RKO (cell line): ENCODE data around the gene RIN1.
A peak's percentile ranks its signal among the peaks of the same experiment; 100 is the strongest.
"Not testable (repeated sequence)": the region's sequence is repeated elsewhere in the genome, so short reads cannot be mapped to it uniquely, and the experiment has no call there.

Source experiments
- DNase-seq: peaks from one replicate; pipeline ENCODE4 v3.0.0-alpha.2; 2016; ENCODE audit warnings: low spot score

RIN1 gene

DNA sequence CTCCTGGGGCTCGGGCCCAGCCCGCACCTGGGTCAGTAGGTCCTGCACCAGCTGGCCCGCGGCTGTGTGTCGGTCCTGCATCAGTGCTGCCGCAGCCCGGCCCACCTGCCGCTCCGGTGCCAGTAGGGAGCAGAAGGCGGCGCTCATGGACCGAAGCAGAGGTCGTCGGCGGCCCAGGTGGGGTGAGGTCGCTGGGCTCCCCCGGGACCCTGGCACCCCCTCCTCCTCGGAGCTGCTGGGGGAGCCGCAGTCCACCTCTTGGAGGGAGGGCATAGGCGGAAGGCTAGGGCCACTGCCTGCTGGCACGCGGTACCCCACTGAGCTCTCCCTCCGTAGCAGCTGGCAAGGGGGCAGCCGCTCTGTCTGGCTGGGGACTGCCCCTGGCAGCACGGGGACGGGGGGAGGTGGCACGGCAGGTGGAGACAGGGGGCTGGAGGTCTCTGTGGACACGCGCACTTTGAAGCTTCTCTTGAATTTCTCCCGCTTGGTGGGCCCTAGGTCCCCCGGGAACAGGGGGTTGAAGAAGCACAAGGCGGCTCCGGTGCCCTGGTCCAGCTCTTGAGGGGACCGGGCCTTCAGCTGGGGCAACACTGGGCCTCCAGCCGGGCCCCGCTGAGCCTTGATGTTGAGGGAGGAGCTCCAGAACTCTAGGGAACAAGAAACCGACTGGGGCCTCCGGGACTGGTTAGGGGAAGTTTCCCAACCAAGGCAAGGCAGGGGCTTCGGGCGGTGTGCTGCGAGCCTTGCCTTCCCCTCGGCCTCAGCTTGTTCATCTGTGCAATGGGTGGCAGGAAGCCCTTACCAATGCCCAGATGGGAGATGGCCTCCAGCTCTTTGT, 1.4 kb downstream of the RIN1 start:
- no peak for DNase-seq

GRCh38 chr11:66333896-66334604, 2.2 kb downstream of the RIN1 start:
- DNase-seq, result no peak

- DNase-seq, result no peak
Measured at GRCh38 chr11:66333220-66333877, 2.9 kb downstream of the RIN1 start.

GRCh38 chr11:66332371-66333219, 3.6 kb downstream of the RIN1 start:
- no peak for DNase-seq

DNA sequence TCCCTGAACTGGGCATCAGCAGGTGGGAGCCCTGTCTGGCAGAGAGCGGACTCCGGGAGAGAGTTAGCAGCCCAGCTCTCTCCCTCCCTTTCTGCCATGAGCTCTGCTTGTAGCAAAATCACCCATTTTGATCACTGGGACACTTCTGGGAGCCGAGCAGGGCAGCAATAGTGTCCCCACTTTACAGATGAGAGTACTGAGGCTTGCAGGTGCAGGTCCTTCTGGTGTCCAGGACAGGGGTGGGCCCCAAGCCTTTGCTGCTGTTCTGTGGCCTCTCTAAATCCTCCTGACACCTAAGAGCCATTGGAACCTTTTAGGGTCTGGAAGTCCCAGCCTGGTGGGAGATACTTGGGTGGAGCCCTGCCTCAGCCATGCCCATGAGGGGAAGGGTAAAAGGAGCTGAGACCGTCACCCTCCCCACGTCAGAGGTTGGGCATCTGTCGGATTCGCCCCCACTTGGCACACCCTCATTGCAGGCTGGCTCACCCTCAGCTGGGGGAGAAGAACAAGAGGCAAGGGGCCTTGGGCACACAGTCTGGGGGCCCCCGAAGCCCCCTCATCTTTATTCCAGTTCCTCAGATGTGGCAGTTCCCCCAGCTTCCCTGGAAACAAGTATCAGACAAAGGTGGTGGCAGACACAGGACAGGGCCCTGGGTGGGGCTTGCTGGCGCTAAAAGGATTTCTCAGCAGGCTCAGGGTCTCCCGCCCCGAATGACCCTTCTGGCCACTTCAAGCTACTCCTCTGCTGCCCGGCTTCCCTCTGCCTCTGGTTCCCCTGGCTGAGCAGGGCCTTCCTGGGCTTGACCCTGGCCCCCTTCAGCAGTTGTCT, 4.5 kb downstream of the RIN1 start:
- no peak for DNase-seq

- DNase-seq, result no peak
Measured at GRCh38 chr11:66330931-66331330, 5.3 kb downstream of the RIN1 start.

GRCh38 chr11:66329165-66329673, 7.0 kb downstream of the RIN1 start:
- no peak for DNase-seq

- DNase-seq, result peak; percentile 88
Measured at GRCh38 chr11:66328302-66329144, 7.7 kb downstream of the RIN1 start.

DNA sequence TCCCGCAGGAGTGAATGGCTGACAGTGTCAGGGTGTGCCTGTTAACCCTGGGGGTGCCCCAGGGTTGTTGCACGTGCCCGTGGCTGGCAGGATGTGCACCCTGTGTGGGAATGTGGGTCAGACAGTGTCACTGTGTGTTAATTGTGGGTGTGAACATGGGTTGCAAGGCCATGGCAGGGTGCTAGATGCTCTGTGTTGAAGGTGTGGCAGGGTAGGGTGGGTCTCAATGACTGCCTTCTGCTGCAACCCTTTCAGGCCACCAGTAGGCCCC, 8.3 kb downstream of the RIN1 start:
- no peak for DNase-seq

DNA sequence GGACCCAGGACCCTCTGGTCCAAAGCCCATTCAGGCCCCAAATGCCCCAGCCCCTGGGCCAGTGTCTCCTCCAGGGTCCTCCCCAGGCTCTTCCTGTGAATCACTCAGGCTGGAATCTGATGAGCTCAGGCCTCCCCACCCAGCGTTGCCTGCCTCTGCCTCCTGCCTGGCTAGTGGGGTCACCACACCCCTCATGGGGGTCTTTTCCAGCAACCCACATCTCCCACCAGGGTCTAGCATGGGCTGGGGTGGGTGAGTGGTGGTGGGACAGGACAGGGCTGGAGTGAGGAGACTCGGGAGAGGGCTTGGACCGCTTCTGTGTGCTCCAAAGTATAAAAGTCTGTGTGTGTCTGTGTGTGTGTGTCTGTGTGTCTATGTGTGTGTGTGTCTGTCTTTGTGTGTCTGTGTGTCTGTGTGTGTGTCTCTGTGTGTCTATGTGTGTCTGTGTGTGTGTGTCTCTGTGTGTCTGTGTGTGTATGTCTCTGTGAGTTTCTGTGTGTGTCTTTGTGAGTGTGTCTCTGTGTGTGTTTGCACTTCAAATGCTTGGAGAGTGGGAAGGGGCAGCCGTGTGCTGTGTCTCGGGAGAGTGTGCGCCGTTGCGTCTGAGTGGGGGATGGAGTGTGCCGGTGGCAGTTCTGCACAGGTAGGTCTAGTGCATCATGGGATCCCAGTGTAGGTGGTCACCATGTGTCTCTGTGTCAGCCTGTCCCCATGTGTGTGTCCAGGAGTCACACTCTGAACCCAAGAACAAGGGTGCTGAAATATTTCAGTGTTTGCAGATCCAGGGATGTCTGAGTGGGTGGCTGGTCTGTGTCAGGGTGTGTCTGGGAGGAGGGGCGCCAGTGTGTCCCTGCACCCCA, 8.8 kb downstream of the RIN1 start:
- DNase-seq, result no peak

- DNase-seq, result no peak
Measured at GRCh38 chr11:66326261-66327111, 9.7 kb downstream of the RIN1 start.

DNA sequence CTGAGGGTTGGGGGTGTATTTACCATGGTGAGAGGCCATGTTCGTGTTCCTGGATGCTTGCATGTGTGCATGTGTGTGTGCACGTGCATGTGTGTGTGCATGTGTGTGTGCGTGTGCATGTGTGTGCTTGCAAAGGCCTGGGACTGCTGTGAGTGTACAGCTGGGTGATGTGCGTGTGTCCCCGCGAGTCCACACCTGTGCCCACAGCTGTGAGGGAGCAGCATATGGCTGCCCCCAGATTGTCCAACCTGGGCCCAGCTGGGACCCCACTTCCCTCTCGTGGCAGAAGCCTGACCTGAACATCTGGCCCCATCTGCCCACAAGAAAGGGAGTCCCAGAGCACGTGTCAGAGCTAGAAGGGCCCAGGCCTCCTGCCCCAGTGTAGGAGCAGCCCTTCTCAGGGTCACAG, 11.0 kb downstream of the RIN1 start:
- no peak for DNase-seq

GRCh38 chr11:66324664-66325063, 11.6 kb downstream of the RIN1 start:
- DNase-seq, result no peak

DNA sequence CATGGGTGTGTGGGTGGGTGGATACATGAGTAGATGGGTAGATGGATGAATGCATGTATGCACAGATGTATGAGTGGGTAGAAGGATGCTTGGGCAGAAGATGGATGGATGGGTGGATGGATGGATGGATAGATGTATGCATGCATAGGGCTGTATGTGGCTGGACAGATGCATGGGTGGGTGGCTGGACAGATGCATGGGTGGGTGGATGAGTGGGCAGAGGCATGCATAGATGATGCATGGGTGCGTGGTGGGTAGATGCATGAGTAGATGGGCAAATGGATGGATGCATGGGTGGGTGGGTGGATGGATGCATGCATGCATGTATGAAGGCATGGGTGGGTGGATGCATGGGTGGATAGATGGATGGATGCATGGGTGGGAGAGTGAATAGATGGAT, 12.6 kb downstream of the RIN1 start:
- DNase-seq, result no peak

DNA sequence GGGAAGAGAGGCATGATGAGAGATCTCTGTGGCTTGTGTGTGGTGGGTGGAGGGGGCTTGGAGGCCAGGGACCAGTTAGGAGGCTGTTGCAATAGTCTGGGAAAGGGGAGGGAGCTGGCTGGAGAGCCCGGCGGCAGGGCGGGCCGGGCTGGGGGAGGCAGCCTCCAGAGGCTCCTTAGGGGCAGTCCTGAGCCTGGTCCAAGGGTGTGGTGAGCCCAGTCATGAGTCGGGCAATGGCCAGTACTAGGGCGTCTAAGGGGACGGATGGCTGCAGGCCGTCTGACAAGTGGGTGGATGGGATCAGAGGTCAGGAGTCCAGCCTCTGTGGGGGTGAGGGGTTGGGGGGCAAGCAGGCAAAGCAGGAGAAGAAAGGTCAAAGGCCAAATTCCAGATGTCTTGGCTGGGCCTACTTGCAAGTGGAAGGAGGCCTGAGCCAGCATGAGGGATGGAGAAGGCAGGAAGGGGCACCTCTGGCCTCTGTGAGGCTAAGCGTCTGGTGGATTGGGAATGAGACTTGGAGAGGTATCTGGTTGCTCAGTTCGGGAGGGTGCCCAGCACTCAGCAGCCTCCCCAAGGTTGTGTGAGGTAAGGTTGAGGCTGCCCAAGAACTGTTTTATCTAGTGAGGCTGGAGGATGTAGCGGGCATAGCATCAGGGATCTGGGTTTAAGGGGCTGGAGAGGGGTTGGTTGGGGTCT, 13.4 kb downstream of the RIN1 start:
- DNase-seq, result no peak

DNA sequence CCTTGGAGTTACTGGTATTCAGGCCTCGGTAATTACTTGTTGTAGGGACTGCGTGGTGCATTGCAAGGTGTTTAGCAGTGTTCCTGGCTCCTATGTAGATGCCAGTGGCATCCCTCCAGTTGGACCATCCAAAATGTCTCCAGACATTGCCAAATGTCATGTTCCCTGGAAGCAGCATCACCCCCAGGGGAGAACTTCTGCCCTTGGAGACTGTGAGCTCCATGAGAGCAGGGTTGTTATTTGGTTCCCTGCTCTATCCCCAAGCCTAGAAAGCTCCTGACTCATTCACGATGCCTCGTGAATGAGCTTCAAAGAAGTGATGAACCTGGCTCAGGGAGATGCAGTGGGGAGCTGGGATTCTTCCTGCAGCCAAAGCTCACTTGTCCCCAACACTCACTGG, 14.6 kb downstream of the RIN1 start:
- no peak for DNase-seq

GRCh38 chr11:66320748-66321147, 15.5 kb downstream of the RIN1 start:
- not testable (repeated sequence) for DNase-seq

DNA sequence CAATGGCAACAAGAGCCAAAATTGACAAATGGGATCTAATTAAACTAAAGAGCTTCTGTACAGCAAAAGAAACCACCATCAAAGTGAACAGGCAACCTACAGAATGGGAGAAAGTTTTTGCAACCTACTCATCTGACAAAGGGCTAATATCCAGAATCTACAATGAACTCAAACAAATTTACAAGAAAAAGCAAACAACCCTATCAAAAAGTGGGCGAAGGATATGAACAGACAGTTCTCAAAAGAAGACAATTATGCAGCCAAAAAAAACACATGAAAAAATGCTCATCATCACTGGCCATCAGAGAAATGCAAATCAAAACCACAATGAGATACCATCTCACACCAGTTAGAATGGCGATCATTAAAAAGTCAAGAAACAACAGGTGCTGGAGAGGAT, 15.9 kb downstream of the RIN1 start:
- not testable (repeated sequence) for DNase-seq
